CD4-positive, alpha-beta memory T cell (primary cell): ENCODE data around the gene SLC35B3. TPM values are rescaled to one million over a fixed set of nuclear protein-coding genes. Genes with fewer than 3 reads are reported as not detected.
A peak's percentile ranks its signal among the peaks of the same experiment; 100 is the strongest.
"Not testable (repeated sequence)": the region's sequence is repeated elsewhere in the genome, so short reads cannot be mapped to it uniquely, and the experiment has no call there.

ENCODE experiments used
- CTCF ChIA-PET: fragments of 350-600 bp; sonication (Branson Sonifier 250); formaldehyde crosslinking; loops from one replicate; lab custom pipeline; 2021; ENCODE audit warnings: inconsistent platforms; ENCODE audit not compliant: partially characterized antibody; lab: Charles Lee
- POLR2A ChIA-PET: fragments of 350-600 bp; sonication (Branson Sonifier 250); formaldehyde crosslinking; loops from one replicate; lab custom pipeline; 2021; ENCODE audit not compliant: partially characterized antibody; lab: Charles Lee
- DNase-seq, 5 donors: peaks; one replicate each; pipeline versions ENCODE4 v3.0.0 to v3.0.0-alpha.2; 2020 to 2022; ENCODE audit warnings: mixed read lengths in 1 of 5
- H3K27ac ChIP-seq: one replicate; pipeline ENCODE4 v1.7.0; 2013; ENCODE audit warnings: low read depth, low read length
- H3K27me3 ChIP-seq: 2 replicates; pipeline ENCODE4 v1.7.0; 2013; ENCODE audit warnings: mild to moderate bottlenecking, low read length, moderate library complexity; ENCODE audit not compliant: insufficient read depth
- H3K36me3 ChIP-seq: 2 replicates; pipeline ENCODE4 v1.7.0; 2013; ENCODE audit warnings: mild to moderate bottlenecking, low read length, moderate library complexity; ENCODE audit not compliant: insufficient read depth
- H3K4me1 ChIP-seq: 2 replicates; pipeline ENCODE4 v1.7.0; 2013; ENCODE audit warnings: mild to moderate bottlenecking, low read length, moderate library complexity; ENCODE audit not compliant: insufficient read depth
- H3K4me3 ChIP-seq, 2 donors: one replicate each; pipeline ENCODE4 v1.7.0; 2013; ENCODE audit warnings: low read length in 2 of 2, mild to moderate bottlenecking in 1 of 2
- H3K9me3 ChIP-seq, 2 donors: one replicate each; pipeline ENCODE4 v1.7.0; 2013; ENCODE audit warnings: low read length in 2 of 2, control low read depth in 1 of 2; ENCODE audit not compliant: control insufficient read depth in 1 of 2
- H3K27ac Mint-ChIP-seq, 7 donors: one replicate each; pipeline ENCODE4 v1.8.0; 2020 to 2021; ENCODE audit warnings: mixed read lengths in 7 of 7, mild to moderate bottlenecking in 6 of 7, inconsistent platforms in 3 of 7, moderate library complexity in 3 of 7
- H3K27me3 Mint-ChIP-seq, 2 donors: one replicate each; pipeline ENCODE4 v1.8.0; 2020 to 2021; ENCODE audit warnings: mixed read lengths in 2 of 2
- H3K36me3 Mint-ChIP-seq, 2 donors: one replicate each; pipeline ENCODE4 v1.8.0; 2020 to 2021; ENCODE audit warnings: mixed read lengths in 2 of 2, inconsistent platforms in 1 of 2, mild to moderate bottlenecking in 1 of 2
- H3K4me1 Mint-ChIP-seq, 4 donors: one replicate each; pipeline ENCODE4 v1.8.0; 2020 to 2021; ENCODE audit warnings: mixed read lengths in 4 of 4, mild to moderate bottlenecking in 1 of 4
- H3K4me3 Mint-ChIP-seq, 8 donors: one replicate each; pipeline ENCODE4 v1.8.0; 2020 to 2021; ENCODE audit warnings: mixed read lengths in 8 of 8, mild to moderate bottlenecking in 7 of 8, moderate library complexity in 6 of 8, inconsistent platforms in 3 of 8
- H3K9me3 Mint-ChIP-seq, 8 donors: one replicate each; pipeline ENCODE4 v1.8.0; 2020 to 2021; ENCODE audit warnings: mixed read lengths in 8 of 8, mild to moderate bottlenecking in 5 of 8, inconsistent platforms in 3 of 8, moderate library complexity in 1 of 8
- intact Hi-C: fragments of 100-400 bp; cut with micrococcal nuclease; formaldehyde crosslinking; loops from one replicate; pipeline ENCODE4 v1.15.1; 2023
- polyA plus RNA-seq, 2 donors: library from polyadenylated mRNA; unstranded; fragments of 300-500 nt; fragmentation: Illumina TruSeq; gene quantifications; one replicate each; pipeline ENCODE4 v1.2.3, GENCODE V29; 2021
- total RNA-seq, 2 experiments: library from RNA; stranded (reverse); gene quantifications; one replicate each; pipeline ENCODE4 v1.2.3, GENCODE V29; 2021

The SLC35B3 gene
- total and polyA plus RNA-seq, 4 experiments from 2014 or later, result 11.9 to 18.5 (median 17.2) TPM

DNA sequence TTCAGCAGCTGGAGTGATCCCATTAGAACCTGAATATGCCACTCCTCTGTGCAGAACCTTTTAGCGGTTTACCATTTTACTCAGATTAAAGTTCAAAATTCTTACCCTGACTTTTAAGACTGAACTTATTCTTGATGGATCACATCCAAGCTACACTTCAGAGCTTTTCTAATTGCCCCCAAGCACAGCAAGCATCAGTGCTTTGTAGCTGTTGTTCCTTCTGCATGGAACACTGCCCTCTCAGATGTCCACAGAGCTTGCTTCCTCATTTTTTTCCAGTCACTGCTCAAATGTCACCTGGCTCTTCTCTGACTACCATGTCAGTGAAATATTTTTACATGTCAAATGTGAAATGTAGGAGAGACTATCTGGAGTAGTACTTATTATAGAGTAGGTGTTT is 1.6 kb upstream of the SLC35B3 start:
- Mint-ChIP-seq H3K4me3 (peak overlapping the region in 2 of 8 donors; percentile 27 to 51), H3K27ac (peak overlapping the region in 2 of 7 donors; percentile 89 to 98), H3K36me3 (peaks cover 2 to 12% of the 10 kb centered on the region in 2 donors), H3K4me1 (peaks cover 25 to 44% (median 31%) of the 10 kb centered on the region in 4 donors), H3K27me3 (no peaks in the 10 kb centered on the region), H3K9me3 (no peaks in the 10 kb centered on the region)
- POLR2A ChIA-PET, result no interaction called here
- no peaks in the 10 kb centered on the region for H3K27me3 ChIP-seq
- DNase-seq, result no peak
- peaks cover 27% of the 10 kb centered on the region for H3K4me1 ChIP-seq
- H3K9me3 ChIP-seq, result no peaks in the 10 kb centered on the region
- no peaks in the 10 kb centered on the region for H3K36me3 ChIP-seq
- CTCF ChIA-PET, result interaction anchor here (0.8 to 1.2 kb wide), 2 partner anchors 12 to 378 kb away, joined by 3 to 4 read pairs; no protein-coding TSS in a partner anchor
- H3K27ac ChIP-seq, result no peak overlapping the region
- no peak overlapping the region for H3K4me3 ChIP-seq
- intact Hi-C loops, result loop anchor here (5.0 to 10.0 kb wide), 3 partner anchors 1042 to 1965 kb away; partner anchors contain the start of gene SSR1

DNA sequence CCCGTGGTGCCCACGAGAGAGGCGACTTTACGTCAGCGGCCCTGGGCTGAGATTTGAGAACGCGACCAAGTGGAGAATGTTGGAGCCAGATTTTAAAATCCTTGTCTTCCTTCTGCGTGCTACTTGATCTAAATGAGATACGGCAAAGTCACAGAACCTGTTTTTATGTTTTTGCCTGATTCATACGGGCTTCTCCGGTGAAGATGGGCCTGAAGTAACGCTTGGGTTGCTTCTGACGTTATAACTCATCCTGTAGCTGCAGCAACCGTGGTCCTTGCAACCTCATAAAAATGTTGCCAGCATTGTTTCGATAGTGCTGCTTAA is 462 bp upstream of the SLC35B3 start:
- Histone ChIP-seq H3K27me3 (no peaks in the 10 kb centered on the region), H3K36me3 (no peaks in the 10 kb centered on the region), H3K4me1 (peaks cover 27% of the 10 kb centered on the region), H3K27ac (peak overlapping the region; percentile 94), H3K4me3 (peak overlapping the region; percentile 32 to 99), H3K9me3 (no peaks in the 10 kb centered on the region)
- Mint-ChIP-seq H3K4me3 (peak overlapping the region; percentile 92 to 96 (median 94)), H3K27ac (peak overlapping the region; percentile 96 to 98 (median 98)), H3K4me1 (peaks cover 28 to 51% (median 37%) of the 10 kb centered on the region in 4 donors), H3K27me3 (no peaks in the 10 kb centered on the region), H3K36me3 (peaks cover 11 to 15% of the 10 kb centered on the region in 2 donors), H3K9me3 (no peaks in the 10 kb centered on the region)
- peak in 1 of 5 donors; percentile 34 for DNase-seq
- ChIA-PET POLR2A (interaction anchor here (0.9 kb wide), 1 partner anchor 371 kb away, joined by 3 read pairs; the partner anchor contains the start of gene BLOC1S5), CTCF (no interaction called here)
- intact Hi-C loops, result loop anchor here (2.0 to 10.0 kb wide), 4 partner anchors 371 to 1966 kb away; partner anchors contain the start of genes BLOC1S5 and SSR1

DNA sequence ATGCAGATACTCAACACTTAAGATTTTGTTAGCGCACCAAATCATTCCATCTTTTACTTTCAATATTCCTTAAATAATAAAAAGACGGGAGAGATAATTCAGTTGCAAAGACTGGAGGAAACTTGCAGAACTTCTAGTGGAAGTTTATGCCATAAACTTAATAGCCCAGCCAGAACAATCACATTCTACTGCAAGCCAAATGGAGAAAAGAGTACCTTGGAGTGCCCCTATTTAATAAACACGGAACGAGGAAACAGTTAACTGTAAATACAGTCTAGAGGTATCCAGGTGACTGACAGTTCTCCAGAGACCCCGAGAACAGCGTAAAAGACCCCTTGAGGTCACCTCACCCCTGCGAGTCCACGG is 635 bp downstream of the SLC35B3 start:
- Histone ChIP-seq H3K36me3 (no peaks in the 10 kb centered on the region), H3K9me3 (no peaks in the 10 kb centered on the region), H3K4me3 (peak overlapping the region; percentile 95 to 99), H3K27ac (peak overlapping the region; percentile 94), H3K27me3 (no peaks in the 10 kb centered on the region), H3K4me1 (peaks cover 27% of the 10 kb centered on the region)
- POLR2A ChIA-PET, result interaction anchor here (0.8 kb wide), 1 partner anchor 26 kb away, joined by 3 read pairs; no protein-coding TSS in a partner anchor
- CTCF ChIA-PET, result no interaction called here
- no peaks in the 10 kb centered on the region for H3K27me3 Mint-ChIP-seq
- H3K9me3 Mint-ChIP-seq, result no peaks in the 10 kb centered on the region
- intact Hi-C loops, result loop anchor here (1.0 to 10.0 kb wide), 5 partner anchors 332 to 1968 kb away; partner anchors contain the start of genes BLOC1S5, EEF1E1 and SSR1
- H3K4me3 Mint-ChIP-seq, result peak overlapping the region; percentile 92 to 96 (median 94)
- H3K36me3 Mint-ChIP-seq, result peaks cover 15 to 19% of the 10 kb centered on the region in 2 donors
- peak overlapping the region; percentile 96 to 98 (median 98) for H3K27ac Mint-ChIP-seq
- H3K4me1 Mint-ChIP-seq, result peaks cover 28 to 51% (median 37%) of the 10 kb centered on the region in 4 donors
- DNase-seq, result no peak

DNA sequence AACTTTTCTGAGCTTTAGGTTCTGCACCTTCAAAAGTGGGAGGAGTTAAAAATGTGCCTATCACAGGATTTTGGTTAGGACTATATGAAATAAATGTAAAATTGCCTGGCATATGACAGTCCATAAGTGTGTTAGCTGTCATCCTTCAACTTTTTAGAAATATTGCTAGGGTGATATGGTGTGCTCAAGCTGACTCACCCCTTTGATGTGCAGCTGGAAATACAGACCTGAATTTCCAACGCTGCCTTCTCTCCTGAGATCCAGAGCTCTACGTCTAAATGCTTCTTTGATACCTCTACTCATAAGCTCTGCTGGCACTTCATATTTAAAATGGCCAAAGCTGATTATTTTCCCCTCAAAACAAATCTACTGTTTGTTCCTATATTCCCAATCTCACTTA is 2.7 kb downstream of the SLC35B3 start:
- Mint-ChIP-seq H3K36me3 (peaks cover 15 to 25% of the 10 kb centered on the region in 2 donors), H3K9me3 (no peaks in the 10 kb centered on the region), H3K4me1 (peaks cover 28 to 51% (median 37%) of the 10 kb centered on the region in 4 donors), H3K27ac (peak overlapping the region in 4 of 7 donors; percentile 3 to 83 (median 20)), H3K4me3 (peak overlapping the region in 1 of 8 donors; percentile 32), H3K27me3 (no peaks in the 10 kb centered on the region)
- Histone ChIP-seq H3K4me3 (no peak overlapping the region), H3K4me1 (peaks cover 27% of the 10 kb centered on the region), H3K27me3 (no peaks in the 10 kb centered on the region), H3K36me3 (no peaks in the 10 kb centered on the region), H3K27ac (no peak overlapping the region), H3K9me3 (no peaks in the 10 kb centered on the region)
- intact Hi-C loops, result loop anchor here (10.0 kb wide), 2 partner anchors 1038 to 1118 kb away; partner anchors contain the start of gene SSR1
- POLR2A ChIA-PET, result interaction anchor here (1.5 kb wide), 1 partner anchor 12 kb away, joined by 7 read pairs; no protein-coding TSS in a partner anchor
- CTCF ChIA-PET, result no interaction called here
- DNase-seq, result no peak

DNA sequence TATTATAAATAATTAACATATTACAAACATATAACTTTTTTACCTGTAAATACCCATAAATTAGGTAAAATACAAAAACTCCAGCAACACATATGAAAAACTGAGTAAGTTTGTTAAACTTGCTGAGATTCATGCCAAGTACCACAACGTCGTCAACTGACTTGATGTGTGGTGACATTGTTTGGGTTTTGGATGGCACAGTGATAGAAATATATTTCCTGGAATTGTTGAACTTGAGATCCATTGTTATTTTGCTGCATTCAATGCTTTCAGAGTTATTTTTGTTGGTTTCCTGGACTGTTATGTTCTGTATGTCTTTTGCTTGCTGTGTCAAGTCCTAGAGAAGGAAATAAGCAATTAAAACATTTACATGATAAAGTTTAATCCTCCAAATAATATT is 5.5 kb downstream of the SLC35B3 start:
- POLR2A ChIA-PET, result no interaction called here
- peaks cover 21 to 36% (median 26%) of the 10 kb centered on the region in 4 donors for H3K4me1 Mint-ChIP-seq
- CTCF ChIA-PET, result no interaction called here
- H3K36me3 Mint-ChIP-seq, result peaks cover 34 to 35% of the 10 kb centered on the region in 2 donors
- H3K9me3 ChIP-seq, result no peaks in the 10 kb centered on the region
- H3K27ac ChIP-seq, result no peak overlapping the region
- no peaks in the 10 kb centered on the region for H3K27me3 Mint-ChIP-seq
- intact Hi-C loops, result loop anchor here (10.0 kb wide), 2 partner anchors 1035 to 1115 kb away; partner anchors contain the start of gene SSR1
- peaks cover 0 to 4% (median 0%) of the 10 kb centered on the region in 8 donors for H3K9me3 Mint-ChIP-seq
- H3K4me3 Mint-ChIP-seq, result no peak overlapping the region
- H3K36me3 ChIP-seq, result peaks cover 6% of the 10 kb centered on the region
- H3K27ac Mint-ChIP-seq, result no peak overlapping the region
- DNase-seq, result no peak
- H3K4me3 ChIP-seq, result no peak overlapping the region
- H3K4me1 ChIP-seq, result peaks cover 21% of the 10 kb centered on the region
- no peaks in the 10 kb centered on the region for H3K27me3 ChIP-seq

DNA sequence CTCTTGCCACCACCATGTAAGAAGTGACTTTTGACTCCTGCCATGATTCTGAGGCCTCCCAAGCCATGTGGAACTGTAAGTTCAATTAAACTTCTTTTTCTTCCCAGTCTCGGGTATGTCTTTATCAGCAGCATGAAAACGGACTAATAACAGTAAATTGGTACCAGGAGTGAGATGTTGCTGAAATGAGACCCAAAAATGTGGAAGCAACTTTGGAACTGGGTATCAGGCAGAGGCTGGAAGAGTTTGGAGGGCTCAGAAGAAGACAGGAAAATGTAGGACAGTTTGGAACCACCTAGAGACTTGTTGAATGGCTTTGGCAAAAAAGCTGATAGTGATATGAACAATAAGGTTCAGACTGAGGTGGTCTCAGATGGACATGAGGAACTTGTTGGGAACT is 8.8 kb downstream of the SLC35B3 start:
- H3K36me3 ChIP-seq, H3K27me3 ChIP-seq, H3K4me1 ChIP-seq, H3K9me3 ChIP-seq, H3K27me3 Mint-ChIP-seq, H3K9me3 Mint-ChIP-seq, DNase-seq, H3K4me3 ChIP-seq, CTCF ChIA-PET, POLR2A ChIA-PET, H3K4me1 Mint-ChIP-seq, intact Hi-C loops, H3K27ac ChIP-seq, H3K4me3 Mint-ChIP-seq: not testable (repeated sequence)
- Mint-ChIP-seq H3K27ac (peak overlapping the region in 1 of 7 donors; percentile 37), H3K36me3 (peaks cover 32 to 40% of the 10 kb centered on the region in 2 donors)

DNA sequence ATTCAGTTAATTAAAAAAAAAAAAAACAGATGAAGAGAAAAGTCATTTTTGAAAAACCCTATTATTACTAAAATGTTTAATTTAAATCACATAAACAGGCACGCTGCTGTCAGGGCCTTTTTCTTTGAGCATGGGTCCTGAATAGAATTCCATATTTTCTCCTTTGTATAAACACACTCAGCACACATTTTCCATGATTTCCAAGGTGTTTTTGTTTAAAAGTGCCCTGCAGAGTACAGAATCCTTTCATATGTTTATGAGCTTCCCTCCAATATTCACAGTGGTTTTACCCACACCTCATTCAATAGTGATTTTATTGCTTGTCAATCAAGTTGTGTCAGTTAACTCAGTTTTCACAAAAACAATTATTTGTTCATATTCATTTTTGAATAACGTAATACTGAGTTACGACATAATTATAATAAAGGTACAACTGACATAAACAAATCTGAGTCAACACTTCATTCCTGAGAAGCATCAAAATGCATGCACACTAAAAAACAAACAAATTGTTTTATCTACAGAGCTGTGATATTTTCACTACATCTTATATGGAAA is 15.2 kb downstream of the SLC35B3 start:
- no peak for DNase-seq
- no peak overlapping the region for H3K4me3 Mint-ChIP-seq
- H3K27ac Mint-ChIP-seq, result no peak overlapping the region
- Histone ChIP-seq H3K9me3 (no peaks in the 10 kb centered on the region), H3K36me3 (peaks cover 14% of the 10 kb centered on the region), H3K27me3 (no peaks in the 10 kb centered on the region), H3K4me3 (no peak overlapping the region), H3K4me1 (no peaks in the 10 kb centered on the region), H3K27ac (no peak overlapping the region)
- no peaks in the 10 kb centered on the region for H3K9me3 Mint-ChIP-seq
- peaks cover 41 to 42% of the 10 kb centered on the region in 2 donors for H3K36me3 Mint-ChIP-seq
- peaks cover 0 to 2% (median 0%) of the 10 kb centered on the region in 4 donors for H3K4me1 Mint-ChIP-seq
- H3K27me3 Mint-ChIP-seq, result no peaks in the 10 kb centered on the region
- intact Hi-C loops, result no loop called here
- POLR2A ChIA-PET, result interaction anchor here (2.2 kb wide), 1 partner anchor 13 kb away, joined by 7 read pairs; no protein-coding TSS in a partner anchor
- CTCF ChIA-PET, result no interaction called here
